Measurements from ENCODE around the gene ASTN2. TPM values are rescaled to one million over a fixed set of nuclear protein-coding genes. Genes with fewer than 3 reads are reported as not detected.
A peak's percentile ranks its signal among the peaks of the same experiment; 100 is the strongest.

ASTN2 gene
- total RNA-seq, 1 experiment from 2014 or later: 4.8 TPM

- Histone ChIP-seq H3K27me3 (ENCODE audit: insufficient read depth, low read length) (no peaks in the 10 kb centered on the region), H3K36me3 (ENCODE audit: control insufficient read depth in 1 of 2, insufficient read depth in 2 of 2, low read length in 2 of 2) (no peaks in the 10 kb centered on the region), H2AFZ (ENCODE audit: low read depth, low read length, poor library complexity, severe bottlenecking) (no peak overlapping the region), H3K4me1 (ENCODE audit: control insufficient read depth in 1 of 2, insufficient read depth in 2 of 2, low read length in 2 of 2) (peaks cover 0 to 20% of the 10 kb centered on the region in 2 experiments; a peak in 2 of 4 replicates), H3K9me2 (ENCODE audit: insufficient read depth) (no peaks in the 10 kb centered on the region), H3K4me2 (ENCODE audit: low read length) (peak overlapping the region; percentile 97; the same call in 1 of the 2 replicates), H3K9ac (ENCODE audit: low read length) (no peak overlapping the region), H3K4me3 (replicated peaks in 1 of 2; ENCODE audit: low read depth in 1 of 2, low read length in 2 of 2) (no peak overlapping the region), H3K27ac (ENCODE audit: low read depth, low read length) (no peak overlapping the region), H3K9me3 (ENCODE audit: control insufficient read depth in 1 of 2, insufficient read depth in 1 of 2, low read depth in 1 of 2, low read length in 2 of 2) (no peaks in the 10 kb centered on the region), H3K79me2 (ENCODE audit: insufficient read depth, low read length) (peaks cover 65% of the 10 kb centered on the region), H4K20me1 (ENCODE audit: insufficient read depth) (0 out of 2 replicates have a peak, but pooled peaks cover 4% of the 10 kb centered on the region)
- no peak for DNase-seq (ENCODE audit: low read depth, low spot score)
- ChIA-PET POLR2A (no interaction called here), RAD21 (ENCODE audit: low non-redundant PET in 1 of 2, low total read pairs in 2 of 2, uncharacterized antibody in 2 of 2, unreplicated experiment in 2 of 2) (no interaction called here), CTCF (no interaction called here)
- TF ChIP-seq EZH2 (IDR thresholded peaks at IDR 0.05) (no peak), CTCF (IDR thresholded peaks at IDR 0.05 in 2 of 3, conservative IDR thresholded peaks at IDR 0.05 in 1 of 3; ENCODE audit: borderline replicate concordance in 1 of 3, insufficient read depth in 1 of 3, low read depth in 2 of 3, low read length in 2 of 3) (no peak), FOSL1 (IDR thresholded peaks at IDR 0.05; ENCODE audit: low read depth) (no peak), ZBTB33 (IDR thresholded peaks at IDR 0.05; ENCODE audit: extremely low read depth, insufficient replicate concordance, low read length) (no peak), ZNF274 (IDR thresholded peaks at IDR 0.05; ENCODE audit: low read depth, low read length) (no peak), ATF3 (IDR thresholded peaks at IDR 0.05) (no peak), SIN3A (IDR thresholded peaks at IDR 0.05; ENCODE audit: low read depth) (no peak), ELF1 (IDR thresholded peaks at IDR 0.05; ENCODE audit: borderline replicate concordance, low read depth) (no peak), CBX3 (IDR thresholded peaks at IDR 0.05; ENCODE audit: low read depth) (no peak), CEBPB (IDR thresholded peaks at IDR 0.05; ENCODE audit: low read depth) (no peak), SP1 (IDR thresholded peaks at IDR 0.05; ENCODE audit: low read depth) (no peak), MAX (IDR thresholded peaks at IDR 0.05) (no peak), SRF (IDR thresholded peaks at IDR 0.05; ENCODE audit: low read depth) (no peak)
- no TSS peak for BruUV-seq (replicated peaks)
- no peak for ATAC-seq
- intact Hi-C loops (cut with micrococcal nuclease): no loop called here
These were observed 725.9 kb downstream of the ASTN2 start for GRCh38 chr9:116688806-116689485.
